Ecto neural progenitor cell (in vitro differentiated cells): ENCODE data around the gene POR.

Source experiments
- DNase-seq: peaks from one replicate; pipeline ENCODE4 v3.0.0-alpha.2; 2018; ENCODE audit warnings: low spot score

Gene POR

GRCh38 chr7:75955331-75955955 lies 40.5 kb downstream of the POR start:
- DNase-seq, result no peak

GRCh38 chr7:75957021-75957736 lies 42.2 kb downstream of the POR start:
- no peak for DNase-seq

- DNase-seq, result no peak
These were observed 44.0 kb downstream of the POR start for GRCh38 chr7:75958802-75959543.

- DNase-seq, result no peak
These were observed 45.4 kb downstream of the POR start for GRCh38 chr7:75960372-75960771.

GRCh38 chr7:75961218-75961617 lies 46.3 kb downstream of the POR start:
- no peak for DNase-seq

DNA sequence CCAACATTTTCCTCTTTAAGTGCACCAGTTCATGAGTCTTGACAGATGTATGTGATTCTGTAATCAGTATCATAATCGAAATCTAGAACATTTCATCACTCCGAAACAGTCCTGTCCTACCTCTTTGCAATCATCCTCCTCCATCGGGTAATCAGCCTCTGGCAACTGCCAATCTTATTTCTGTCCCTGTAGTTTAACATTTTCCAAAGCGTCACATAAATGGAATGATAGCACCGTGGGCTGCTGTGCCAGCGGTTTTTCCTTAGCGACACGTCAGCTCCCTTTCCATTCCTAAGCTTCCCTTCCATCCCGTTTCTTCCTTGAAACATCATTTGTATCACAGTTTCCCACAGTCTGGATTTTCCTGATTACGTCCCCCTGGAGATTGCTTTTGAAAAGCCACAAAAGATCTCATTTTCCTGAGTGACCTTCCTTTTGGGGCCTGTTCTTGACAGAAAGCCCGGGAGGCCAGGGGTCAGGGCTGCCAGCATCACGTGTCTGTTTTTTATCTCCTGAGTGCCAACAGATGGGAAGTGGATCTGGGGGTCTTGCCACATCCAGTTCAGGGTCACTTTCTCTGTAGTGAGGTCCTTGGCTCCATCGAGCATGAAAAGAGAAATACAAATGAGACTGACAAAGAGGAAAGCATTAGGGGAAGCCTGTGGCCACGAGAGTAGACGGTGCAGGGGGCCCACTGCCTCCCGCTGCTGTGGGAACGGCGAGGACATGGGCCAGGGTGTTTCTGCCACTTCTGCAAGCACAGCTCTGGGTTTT lies 47.8 kb downstream of the POR start:
- DNase-seq, result peak; percentile 64

DNA sequence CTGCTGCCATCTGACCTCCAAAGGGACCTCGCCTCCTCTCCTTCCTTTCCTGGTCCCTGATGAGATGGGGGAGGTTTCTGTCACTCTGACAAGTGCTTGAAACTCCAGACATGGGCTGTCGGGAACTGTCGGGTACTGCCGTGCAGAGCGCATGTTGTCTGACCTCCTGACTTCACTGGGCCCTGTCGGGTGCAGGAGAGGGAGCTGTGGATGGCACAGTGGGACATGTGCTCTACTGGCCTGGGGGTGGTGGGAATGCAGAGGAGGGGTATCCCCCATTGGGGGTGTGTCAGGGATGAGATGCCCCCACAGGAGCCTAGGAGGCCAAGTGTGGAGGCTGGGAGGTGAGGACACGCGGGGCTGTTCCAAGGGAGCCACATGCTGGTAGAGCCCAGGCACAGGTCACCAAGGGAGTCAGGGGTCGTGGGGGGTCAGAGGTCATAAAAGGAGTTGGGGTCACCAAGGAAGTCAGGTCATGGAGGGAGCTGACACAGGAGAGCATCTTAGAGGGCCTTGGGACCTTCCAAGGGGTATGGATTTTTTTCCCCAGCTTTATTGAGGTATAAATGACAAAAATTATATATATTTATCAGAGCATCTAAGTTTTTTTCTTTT lies 48.5 kb downstream of the POR start:
- no peak for DNase-seq

DNA sequence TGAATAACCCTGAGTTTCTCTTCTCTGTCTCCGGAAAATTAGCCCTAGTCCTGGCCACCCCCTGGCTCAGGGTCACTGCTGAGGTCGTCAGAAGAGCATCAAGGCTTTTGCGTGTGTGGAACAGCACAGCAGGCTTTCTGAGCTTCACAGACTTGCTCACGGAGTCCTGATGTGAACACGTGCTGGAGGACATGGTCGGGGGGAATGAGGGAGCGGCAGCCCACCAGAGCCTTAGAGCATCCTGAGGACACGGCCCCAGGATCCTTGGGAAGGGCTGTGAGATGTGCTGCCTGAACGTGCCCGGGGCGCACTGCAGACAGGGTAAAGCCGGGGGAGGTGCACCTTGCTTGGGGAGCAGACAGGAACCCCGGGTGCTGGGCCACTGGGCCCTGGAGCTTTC lies 50.7 kb downstream of the POR start:
- no peak for DNase-seq

DNA sequence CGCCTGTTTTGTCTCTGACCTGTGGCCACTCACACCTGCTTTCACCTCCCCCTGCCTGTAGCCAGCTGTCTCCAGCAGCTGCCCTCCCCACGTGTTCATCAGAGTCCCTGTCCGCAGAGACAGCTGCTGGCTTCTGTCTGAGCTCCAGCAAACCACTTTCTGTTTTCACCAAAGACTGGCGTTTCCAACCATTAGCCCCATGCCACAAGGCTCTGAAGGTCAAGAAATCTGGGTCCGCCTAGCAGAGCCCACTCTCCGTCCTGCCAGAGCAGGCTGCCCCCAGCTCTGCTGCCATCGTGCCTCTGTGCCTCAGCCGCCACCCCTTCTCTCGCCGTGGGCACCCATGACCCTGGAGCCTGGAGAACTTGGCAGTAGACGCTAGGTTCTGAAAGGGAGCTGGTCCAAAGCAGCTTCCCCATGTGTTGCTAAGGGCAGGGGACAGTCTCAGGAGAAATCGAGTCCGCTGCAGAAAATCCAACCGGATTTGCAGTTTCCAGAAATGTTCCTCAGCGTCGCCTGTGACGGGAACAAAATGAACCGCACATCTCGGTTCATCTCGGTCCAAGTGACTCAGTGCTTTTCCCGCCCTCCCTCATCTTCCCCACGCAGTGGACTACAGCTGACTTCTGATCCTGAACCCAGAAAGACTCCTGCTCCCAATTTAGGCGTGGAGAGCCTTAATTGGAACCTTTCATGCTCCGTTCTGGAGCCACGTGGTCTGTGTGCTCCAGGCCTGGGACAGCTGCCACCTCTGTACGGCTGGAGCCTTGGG lies 51.4 kb downstream of the POR start:
- no peak for DNase-seq

GRCh38 chr7:75967055-75967454 lies 52.1 kb downstream of the POR start:
- DNase-seq, result no peak

- peak; percentile 65 for DNase-seq
These were observed 52.6 kb downstream of the POR start for GRCh38 chr7:75967487-75967997.

- no peak for DNase-seq
These were observed 53.1 kb downstream of the POR start for GRCh38 chr7:75968012-75968411.

DNA sequence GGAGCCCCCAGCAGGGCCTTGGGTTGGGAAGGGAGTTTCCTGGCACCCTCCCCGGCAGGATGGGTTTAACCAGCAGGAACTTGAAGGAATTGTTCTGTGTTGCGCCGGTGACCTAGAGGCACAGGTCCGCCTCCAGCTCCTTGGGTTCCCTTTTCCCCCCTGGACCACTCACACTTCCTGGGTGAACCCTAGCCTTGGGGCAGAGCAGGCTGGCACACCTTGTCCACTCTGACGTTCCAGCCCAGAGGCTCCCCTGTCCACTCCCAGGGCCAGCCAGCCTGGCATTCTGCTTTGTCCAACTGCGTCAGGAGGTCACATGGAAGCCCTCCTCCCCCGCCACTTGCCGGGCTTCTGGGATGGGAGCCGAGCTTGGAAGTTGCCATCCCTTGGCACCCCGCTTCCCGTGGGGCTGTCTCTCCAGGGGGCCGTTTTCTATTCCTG lies 53.6 kb downstream of the POR start:
- DNase-seq, result no peak

DNA sequence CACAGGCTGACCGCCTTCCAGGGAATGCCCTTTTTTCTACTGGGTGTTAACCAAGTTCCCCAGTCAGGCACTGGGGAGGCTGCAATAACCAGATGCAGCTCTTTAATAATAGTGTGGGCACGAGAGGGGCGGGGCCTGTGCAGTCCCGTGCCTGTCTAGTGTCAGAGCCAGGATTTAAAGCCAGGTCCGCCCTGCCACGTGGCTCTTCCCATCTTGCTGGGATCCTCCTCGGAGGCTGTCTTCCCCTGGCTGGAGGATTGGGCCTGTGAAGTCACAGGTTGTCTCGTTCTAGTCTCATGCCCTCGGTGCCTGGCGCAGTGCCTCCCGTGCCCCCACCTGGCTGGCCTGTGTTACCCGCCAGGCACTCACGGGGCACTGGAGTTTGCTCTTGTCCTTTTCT lies 54.2 kb downstream of the POR start:
- no peak for DNase-seq

DNA sequence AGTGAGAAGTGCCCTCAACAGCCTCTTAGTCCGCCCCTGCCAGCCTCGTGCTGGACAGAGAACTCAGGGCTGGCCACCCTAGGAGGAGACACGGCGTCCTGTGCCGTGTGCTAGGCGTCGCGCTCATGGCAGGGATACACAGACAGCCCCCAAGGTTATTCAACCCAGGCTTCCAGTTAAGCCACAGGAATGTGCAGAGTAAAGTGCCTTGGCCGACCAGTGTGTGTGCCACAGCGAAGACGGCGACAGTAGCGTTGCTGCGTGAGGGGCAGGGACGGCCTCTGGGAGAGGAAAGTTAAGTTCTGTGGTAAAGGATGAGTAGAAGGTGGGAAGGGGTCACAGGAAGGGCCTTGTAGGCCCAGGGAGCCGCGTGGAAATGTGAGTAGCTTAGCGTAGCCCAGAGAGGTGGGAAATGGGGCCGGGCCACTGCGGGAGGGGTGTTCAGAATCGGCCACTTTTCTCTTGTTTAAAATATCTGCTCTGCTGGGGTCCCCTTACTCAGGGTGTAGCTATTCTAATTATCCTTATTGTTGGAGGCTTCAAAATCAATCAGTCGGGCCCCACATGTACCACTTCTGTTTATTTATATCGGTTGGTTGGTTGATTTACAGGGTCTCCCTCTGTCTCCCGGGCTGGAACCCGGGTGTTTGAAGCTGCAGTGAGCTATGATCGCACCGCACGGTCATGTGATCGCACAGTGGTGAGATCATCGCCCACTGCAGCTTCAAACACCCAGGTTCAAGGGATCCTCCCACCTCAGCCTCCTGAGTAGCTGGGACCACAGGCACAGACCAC lies 54.9 kb downstream of the POR start:
- no peak for DNase-seq

GRCh38 chr7:75971309-75971960 lies 56.5 kb downstream of the POR start:
- DNase-seq, result no peak

- peak; percentile 66 for DNase-seq
These were observed 57.2 kb downstream of the POR start for GRCh38 chr7:75971961-75972763.

- no peak for DNase-seq
These were observed 62.8 kb downstream of the POR start for GRCh38 chr7:75977743-75978142.
